Smooth muscle cell (in vitro differentiated cells): ENCODE data around the gene PRCC. TPM values are rescaled to one million over a fixed set of nuclear protein-coding genes. Genes with fewer than 3 reads are reported as not detected.

Source experiments
- DNase-seq: peaks from one replicate; lab custom pipeline; 2025; ENCODE audit not compliant: unreplicated experiment; lab: John Stamatoyannopoulos, UW
- H2AFZ ChIP-seq: fragments of 200-600 bp; sonication (generic); 2 replicates; pipeline ENCODE4 v1.6.0; 2016; ENCODE audit warnings: antibody characterized with exemption, low read depth, mild to moderate bottlenecking
- H3F3A ChIP-seq: fragments of 200-600 bp; sonication (generic); 2 replicates; pipeline ENCODE4 v1.6.0; 2017; ENCODE audit warnings: antibody characterized with exemption, low read depth
- H3K27ac ChIP-seq: fragments of 200-600 bp; sonication (generic); 2 replicates; pipeline ENCODE4 v1.5.1; 2016; ENCODE audit warnings: low read depth, mild to moderate bottlenecking
- H3K27me3 ChIP-seq: fragments of 200-600 bp; sonication (generic); 2 replicates; pipeline ENCODE4 v1.6.1; 2016; ENCODE audit warnings: low read depth, mild to moderate bottlenecking
- H3K36me3 ChIP-seq: fragments of 200-600 bp; sonication (generic); 2 replicates; pipeline ENCODE4 v1.5.1; 2016; ENCODE audit warnings: low read depth
- H3K4me1 ChIP-seq: fragments of 200-600 bp; sonication (generic); 2 replicates; pipeline ENCODE4 v1.5.1; 2016; ENCODE audit warnings: low read depth
- H3K4me2 ChIP-seq: fragments of 200-600 bp; sonication (generic); 2 replicates; pipeline ENCODE4 v1.6.0; 2016; ENCODE audit warnings: mild to moderate bottlenecking
- H3K4me3 ChIP-seq: fragments of 200-600 bp; sonication (generic); 2 replicates; pipeline ENCODE4 v1.5.1; 2016; ENCODE audit warnings: mild to moderate bottlenecking
- H3K79me2 ChIP-seq: fragments of 200-600 bp; sonication (generic); 2 replicates; pipeline ENCODE4 v1.6.0; 2016; ENCODE audit warnings: low read depth, mild to moderate bottlenecking
- H3K9ac ChIP-seq: fragments of 200-600 bp; sonication (generic); 2 replicates; pipeline ENCODE4 v1.6.0; 2016; ENCODE audit warnings: low read depth
- H3K9me3 ChIP-seq: fragments of 200-600 bp; sonication (generic); replicated peaks from 2 replicates; pipeline ENCODE4 v1.5.1; 2016; ENCODE audit warnings: low read depth
- H4K20me1 ChIP-seq: fragments of 200-600 bp; sonication (generic); 2 replicates; pipeline ENCODE4 v1.6.0; 2016; ENCODE audit warnings: low read depth
- CTCF ChIP-seq: fragments of 200-600 bp; sonication (generic); IDR thresholded peaks from 2 replicates; pipeline ENCODE4 v1.5.1; 2017; ENCODE audit warnings: borderline replicate concordance, mild to moderate bottlenecking, antibody characterized with exemption; ENCODE audit not compliant: insufficient read depth, poor library complexity, severe bottlenecking
- WGBS: methylation state at CpG from one replicate; pipeline ENCODE4 v1.1.7; 2016; ENCODE audit warnings: low lambda C conversion rate; 5-methylcytosine and 5-hydroxymethylcytosine counted together
- polyA plus RNA-seq: library from polyadenylated mRNA; unstranded; fragments of >200 nt; fragmentation: Nextera tagmentation; extraction: Ambion mirVana; gene quantifications from 2 replicates; pipeline ENCODE4 v1.2.1, GENCODE V29; 2016
- total RNA-seq: library from RNA; depleted of rRNA; stranded (reverse); fragments of >200 nt; gene quantifications from 2 replicates; pipeline ENCODE4 v1.2.3, GENCODE V29; 2014

PRCC gene, protein sequence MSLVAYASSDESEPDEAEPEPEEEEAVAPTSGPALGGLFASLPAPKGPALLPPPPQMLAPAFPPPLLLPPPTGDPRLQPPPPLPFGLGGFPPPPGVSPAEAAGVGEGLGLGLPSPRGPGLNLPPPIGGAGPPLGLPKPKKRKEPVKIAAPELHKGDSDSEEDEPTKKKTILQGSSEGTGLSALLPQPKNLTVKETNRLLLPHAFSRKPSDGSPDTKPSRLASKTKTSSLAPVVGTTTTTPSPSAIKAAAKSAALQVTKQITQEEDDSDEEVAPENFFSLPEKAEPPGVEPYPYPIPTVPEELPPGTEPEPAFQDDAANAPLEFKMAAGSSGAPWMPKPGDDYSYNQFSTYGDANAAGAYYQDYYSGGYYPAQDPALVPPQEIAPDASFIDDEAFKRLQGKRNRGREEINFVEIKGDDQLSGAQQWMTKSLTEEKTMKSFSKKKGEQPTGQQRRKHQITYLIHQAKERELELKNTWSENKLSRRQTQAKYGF
- total RNA-seq, result 31.0 and 37.7 TPM in 2 replicates
- polyA plus RNA-seq, result 68.1 and 68.7 TPM in 2 replicates

GRCh38 chr1:156767101-156767878 is at the start of gene PRCC:
Gene PRCC, plus strand, starts transcription at chr1:156767535. Its CDS starts 237 bp downstream, at chr1:156767772.
- H3K9me3 ChIP-seq, result no peaks in the 10 kb centered on the region
- peak within 1 kb of the TSS; percentile 86 for H3K4me3 ChIP-seq
- peaks cover 43% of the 10 kb centered on the region for H4K20me1 ChIP-seq
- H3K4me2 ChIP-seq, result peak within 1 kb of the TSS; percentile 90
- peak within 1 kb of the TSS; percentile 71 for H2AFZ ChIP-seq
- H3K36me3 ChIP-seq, result no peaks in the 10 kb centered on the region
- peaks cover 49% of the 10 kb centered on the region for H3K79me2 ChIP-seq
- H3K27me3 ChIP-seq, result no peaks in the 10 kb centered on the region
- H3K9ac ChIP-seq, result peak within 1 kb of the TSS; percentile 95
- under 1% methylated on average over 50 of the region's 50 CpGs for WGBS
- peak; percentile 82 for DNase-seq
- H3F3A ChIP-seq, result peaks cover 9% of the 10 kb centered on the region
- no peak for TF ChIP-seq CTCF
- H3K4me1 ChIP-seq, result peaks cover 16% of the 10 kb centered on the region
- H3K27ac ChIP-seq, result peak within 1 kb of the TSS; percentile 85

DNA sequence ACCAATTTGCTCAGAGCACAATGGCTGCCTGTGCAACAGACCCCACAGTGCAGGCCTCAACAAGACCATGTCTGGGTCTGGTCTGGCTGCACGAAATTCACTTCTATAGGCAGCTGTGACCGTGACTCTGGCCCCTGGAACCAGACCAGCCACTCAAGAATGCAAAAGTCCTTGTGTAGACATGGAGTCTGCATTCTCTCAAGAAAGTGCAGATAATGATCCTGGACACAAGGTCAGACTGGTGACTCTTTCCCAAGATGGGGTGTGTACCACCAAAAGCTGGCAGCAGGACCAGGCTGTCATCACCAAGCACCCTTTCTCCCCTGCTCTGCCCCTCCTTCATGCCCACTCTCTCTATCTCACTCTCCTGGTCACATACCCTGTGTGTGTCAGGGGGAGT is 46.2 kb upstream of the PRCC start:
- Histone ChIP-seq H3K4me3 (no peak overlapping the region), H3K4me2 (no peak overlapping the region), H3K79me2 (peaks cover 27% of the 10 kb centered on the region), H3K4me1 (peaks cover 10% of the 10 kb centered on the region), H3K27ac (no peak overlapping the region), H2AFZ (no peak overlapping the region), H3K9ac (no peak overlapping the region), H3K27me3 (no peaks in the 10 kb centered on the region), H3F3A (peaks cover 2% of the 10 kb centered on the region), H3K36me3 (no peaks in the 10 kb centered on the region), H3K9me3 (no peaks in the 10 kb centered on the region), H4K20me1 (peaks cover 43% of the 10 kb centered on the region)
- TF ChIP-seq CTCF, result no peak
- 54% methylated on average over 2 of the region's 2 CpGs for WGBS
- DNase-seq, result no peak

GRCh38 chr1:156721535-156721934 is 45.8 kb upstream of the PRCC start:
- Histone ChIP-seq H3K4me3 (no peak overlapping the region), H3K9me3 (no peaks in the 10 kb centered on the region), H3K4me1 (peaks cover 14% of the 10 kb centered on the region), H3K79me2 (peaks cover 31% of the 10 kb centered on the region), H4K20me1 (peaks cover 47% of the 10 kb centered on the region), H3K27me3 (no peaks in the 10 kb centered on the region), H3K4me2 (no peak overlapping the region), H2AFZ (no peak overlapping the region), H3K9ac (no peak overlapping the region), H3K36me3 (no peaks in the 10 kb centered on the region), H3K27ac (no peak overlapping the region), H3F3A (peaks cover 6% of the 10 kb centered on the region)
- TF ChIP-seq CTCF, result no peak
- no peak for DNase-seq
- whole genome bisulfite sequencing, result 84% methylated on average over 4 of the region's 4 CpGs
